Middle frontal gyrus (tissue), 1 donor: ENCODE results near the gene NBAS.
"Not testable (repeated sequence)": the region's sequence is repeated elsewhere in the genome, so short reads cannot be mapped to it uniquely, and the experiment has no call there.

Experiments used
- DNase-seq: peaks from one replicate; pipeline ENCODE4 v3.0.0-alpha.2; 2015; ENCODE audit warnings: low spot score; ENCODE audit errors: extremely low spot score

The NBAS gene

GRCh38 chr2:15560140-15560987 is 770 bp downstream of the NBAS start:
- DNase-seq: no peak

DNA sequence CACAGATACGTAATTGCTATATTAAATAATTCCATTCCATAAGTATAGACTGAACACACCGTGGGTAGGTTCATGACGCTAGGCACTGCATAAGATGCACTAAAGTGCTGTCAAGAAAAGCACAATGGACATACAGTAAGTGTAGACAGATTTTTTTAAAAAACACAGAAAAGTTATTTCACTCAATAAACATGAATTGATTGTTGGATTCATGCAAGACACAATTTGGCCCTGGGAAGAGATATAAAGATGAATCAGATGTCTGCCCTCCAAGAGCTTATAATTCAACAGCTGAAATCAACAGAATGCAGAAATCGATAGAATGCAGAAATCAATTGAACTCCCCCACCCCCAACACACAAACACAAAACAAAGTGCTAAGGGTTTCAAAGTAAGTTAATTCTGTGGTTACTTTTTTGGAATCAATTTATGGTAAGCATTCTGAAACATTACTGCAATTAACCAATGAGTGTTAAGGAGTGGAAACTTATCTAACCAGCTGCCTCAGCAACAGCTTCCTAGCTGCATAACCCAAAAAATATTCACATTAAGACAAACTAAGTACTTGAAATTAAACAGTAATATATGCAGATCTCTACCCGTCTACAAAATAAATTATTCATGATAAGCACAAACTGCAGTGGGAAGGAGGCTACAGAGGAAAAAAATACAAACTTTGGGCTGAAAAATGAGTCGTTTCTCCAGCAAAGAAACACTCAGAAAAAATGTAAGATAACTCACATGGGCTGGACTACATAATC is 1.6 kb downstream of the NBAS start:
- DNase-seq: no peak

- DNase-seq: no peak
Measured at GRCh38 chr2:15557887-15558311, 3.2 kb downstream of the NBAS start.

DNA sequence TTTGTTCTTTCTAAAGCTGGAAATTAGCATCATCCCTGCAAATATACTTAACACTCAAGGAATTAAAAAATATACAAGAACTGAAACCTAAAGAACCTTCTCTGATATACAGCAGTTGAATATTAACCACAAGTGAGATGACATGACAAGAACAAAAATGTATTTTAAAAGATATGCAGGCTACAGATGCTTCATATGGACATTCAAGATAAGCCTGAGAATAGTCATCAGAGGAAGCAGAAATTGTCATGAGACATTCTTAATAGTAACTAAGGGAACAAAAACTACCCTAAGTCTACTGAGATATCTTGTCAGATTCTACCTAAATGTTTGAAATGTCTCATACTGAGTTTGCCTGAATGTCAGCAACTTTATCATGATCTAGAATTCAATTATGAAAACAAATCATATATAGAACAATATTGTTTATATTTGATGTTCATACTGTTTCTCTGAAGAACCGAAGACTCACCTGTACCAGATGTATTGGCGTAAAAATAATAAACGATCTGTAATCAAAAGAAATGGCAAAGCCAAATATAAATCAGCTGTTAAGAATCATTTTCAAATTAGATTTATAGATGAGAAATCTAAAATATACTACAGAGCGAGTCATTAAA is 4.7 kb downstream of the NBAS start:
- DNase-seq: no peak

DNA sequence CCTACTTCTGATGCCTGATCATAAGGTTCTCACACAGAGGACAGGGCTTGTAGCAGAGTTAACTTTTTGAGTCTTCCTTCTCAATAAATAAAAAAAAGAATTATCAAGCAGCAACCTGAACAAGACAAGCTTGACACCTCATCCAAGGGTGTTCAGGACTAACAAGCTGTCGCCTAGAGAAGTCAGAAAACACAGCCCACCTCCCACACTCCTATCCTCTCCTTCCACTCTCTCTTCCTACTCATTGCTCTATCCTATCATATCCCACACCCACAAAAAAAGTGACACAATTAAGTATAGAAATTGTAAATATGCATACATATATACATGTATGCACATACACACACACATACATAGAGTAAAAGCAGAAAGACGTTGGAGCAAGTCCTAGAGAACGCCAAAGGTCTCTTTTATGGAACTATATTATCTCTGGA is 5.4 kb downstream of the NBAS start:
- DNase-seq: no peak

GRCh38 chr2:15554525-15555218 is 6.5 kb downstream of the NBAS start:
- DNase-seq: no peak

DNA sequence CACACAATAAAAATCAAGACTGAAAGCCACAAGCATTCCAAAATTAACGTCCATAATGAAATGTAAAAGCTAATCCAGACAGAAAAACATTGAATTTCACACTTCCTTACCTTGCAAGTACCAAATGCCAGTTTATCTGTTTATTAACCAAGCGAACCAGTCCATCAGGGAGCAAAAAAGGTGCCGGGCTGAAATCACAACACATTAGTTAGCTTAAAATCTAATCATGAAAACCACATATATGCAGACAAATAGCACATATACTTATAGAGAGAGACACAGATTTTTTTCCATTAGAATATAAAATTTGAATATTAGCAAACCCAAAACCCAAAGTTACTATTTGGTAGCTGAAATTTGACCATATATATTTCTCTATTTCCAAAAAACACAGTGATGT is 7.2 kb downstream of the NBAS start:
- no peak for DNase-seq

DNA sequence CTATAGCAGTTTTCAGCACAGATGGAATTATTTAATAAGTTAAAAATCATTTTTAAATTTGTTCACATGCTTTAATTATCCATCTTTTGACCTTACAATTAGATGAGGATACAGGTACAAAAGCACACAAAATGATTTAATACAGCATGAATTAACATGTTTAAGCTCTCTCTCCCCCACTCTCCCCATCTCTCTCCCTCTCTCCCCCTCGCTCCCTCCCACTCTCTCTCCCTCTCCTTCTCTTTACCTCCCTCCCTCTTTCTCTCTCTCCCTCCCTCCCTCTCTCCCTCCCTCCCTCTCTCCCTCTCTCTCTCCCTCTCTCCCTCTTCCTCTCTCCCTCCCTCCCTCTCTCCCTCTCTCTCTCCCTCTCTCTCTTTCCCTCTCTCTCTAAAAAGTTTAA is 7.6 kb downstream of the NBAS start:
- no peak for DNase-seq

- DNase-seq: no peak
Measured at GRCh38 chr2:15548974-15549373, 12.2 kb downstream of the NBAS start.

- no peak for DNase-seq
Measured at GRCh38 chr2:15547115-15547876, 13.8 kb downstream of the NBAS start.

GRCh38 chr2:15546297-15547098 is 14.6 kb downstream of the NBAS start:
- no peak for DNase-seq

DNA sequence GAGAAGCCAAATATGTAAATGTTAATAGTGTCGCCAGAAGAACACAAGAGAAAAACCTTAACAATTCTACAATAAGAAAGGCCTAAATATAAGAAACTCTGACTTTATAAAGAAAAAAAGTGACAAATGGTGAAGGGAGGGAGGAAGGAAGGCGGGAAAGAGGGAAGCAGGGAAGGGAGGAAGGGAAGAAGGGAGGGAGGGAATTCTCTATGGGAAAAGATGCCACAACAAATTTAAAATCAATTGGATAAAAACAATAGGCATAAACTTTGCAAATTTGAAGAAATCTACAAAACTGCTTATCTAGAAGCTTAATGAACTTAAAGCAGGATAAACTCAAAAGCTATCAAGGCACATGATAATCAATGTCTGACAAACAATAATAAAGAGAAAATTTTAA is 16.9 kb downstream of the NBAS start:
- DNase-seq: no peak

GRCh38 chr2:15543541-15543940 is 17.6 kb downstream of the NBAS start:
- DNase-seq: no peak

- DNase-seq: no peak
Measured at GRCh38 chr2:15543053-15543452, 18.1 kb downstream of the NBAS start.

GRCh38 chr2:15542269-15542668 is 18.9 kb downstream of the NBAS start:
- not testable (repeated sequence) for DNase-seq

GRCh38 chr2:15540523-15540922 is 20.6 kb downstream of the NBAS start:
- not testable (repeated sequence) for DNase-seq

GRCh38 chr2:15539999-15540398 is 21.1 kb downstream of the NBAS start:
- no peak for DNase-seq

GRCh38 chr2:15538792-15539191 is 22.3 kb downstream of the NBAS start:
- DNase-seq: no peak

DNA sequence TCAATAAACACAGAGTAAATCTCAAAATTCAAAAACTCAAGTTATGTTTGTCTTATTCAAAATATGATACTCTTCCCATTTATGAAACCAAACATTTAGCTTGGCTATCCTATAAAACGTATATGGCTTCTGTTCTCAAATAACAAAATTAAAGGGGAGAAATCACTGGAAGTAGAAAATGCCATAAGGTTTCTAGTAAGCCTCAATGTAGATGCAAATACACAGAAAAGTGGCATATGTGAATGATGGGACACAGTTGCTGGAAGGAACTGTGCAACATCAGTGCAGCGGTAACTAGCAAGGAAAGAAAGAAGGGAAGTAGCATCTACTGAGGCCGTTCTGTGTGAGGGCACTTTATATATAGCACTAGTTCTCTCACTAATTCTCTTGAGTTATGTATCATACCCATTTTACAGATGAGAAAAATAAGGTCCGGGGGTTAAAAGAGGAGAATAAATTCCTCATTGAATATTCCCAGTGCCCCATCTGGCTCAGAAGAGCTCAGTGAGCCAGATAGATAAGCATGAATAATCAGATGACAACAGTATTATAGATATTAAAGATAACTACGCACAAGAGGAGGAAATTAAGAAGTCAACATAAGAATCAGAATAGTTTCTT is 27.2 kb downstream of the NBAS start:
- DNase-seq: no peak

GRCh38 chr2:15532996-15533395 is 28.1 kb downstream of the NBAS start:
- no peak for DNase-seq
